Activated CD8-positive, alpha-beta memory T cell treated with anti-CD3 and anti-CD28 coated beads, Interleukin-2, amount 50 U/mL, for 24 hours (primary cell): ENCODE data around the gene VPS45.
"Not testable (repeated sequence)": the region's sequence is repeated elsewhere in the genome, so short reads cannot be mapped to it uniquely, and the experiment has no call there.

Experiments used
- DNase-seq: peaks from one replicate; pipeline ENCODE4 v3.0.0-alpha.2; 2020; ENCODE audit errors: extremely low read depth

The VPS45 gene, protein sequence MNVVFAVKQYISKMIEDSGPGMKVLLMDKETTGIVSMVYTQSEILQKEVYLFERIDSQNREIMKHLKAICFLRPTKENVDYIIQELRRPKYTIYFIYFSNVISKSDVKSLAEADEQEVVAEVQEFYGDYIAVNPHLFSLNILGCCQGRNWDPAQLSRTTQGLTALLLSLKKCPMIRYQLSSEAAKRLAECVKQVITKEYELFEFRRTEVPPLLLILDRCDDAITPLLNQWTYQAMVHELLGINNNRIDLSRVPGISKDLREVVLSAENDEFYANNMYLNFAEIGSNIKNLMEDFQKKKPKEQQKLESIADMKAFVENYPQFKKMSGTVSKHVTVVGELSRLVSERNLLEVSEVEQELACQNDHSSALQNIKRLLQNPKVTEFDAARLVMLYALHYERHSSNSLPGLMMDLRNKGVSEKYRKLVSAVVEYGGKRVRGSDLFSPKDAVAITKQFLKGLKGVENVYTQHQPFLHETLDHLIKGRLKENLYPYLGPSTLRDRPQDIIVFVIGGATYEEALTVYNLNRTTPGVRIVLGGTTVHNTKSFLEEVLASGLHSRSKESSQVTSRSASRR

DNA sequence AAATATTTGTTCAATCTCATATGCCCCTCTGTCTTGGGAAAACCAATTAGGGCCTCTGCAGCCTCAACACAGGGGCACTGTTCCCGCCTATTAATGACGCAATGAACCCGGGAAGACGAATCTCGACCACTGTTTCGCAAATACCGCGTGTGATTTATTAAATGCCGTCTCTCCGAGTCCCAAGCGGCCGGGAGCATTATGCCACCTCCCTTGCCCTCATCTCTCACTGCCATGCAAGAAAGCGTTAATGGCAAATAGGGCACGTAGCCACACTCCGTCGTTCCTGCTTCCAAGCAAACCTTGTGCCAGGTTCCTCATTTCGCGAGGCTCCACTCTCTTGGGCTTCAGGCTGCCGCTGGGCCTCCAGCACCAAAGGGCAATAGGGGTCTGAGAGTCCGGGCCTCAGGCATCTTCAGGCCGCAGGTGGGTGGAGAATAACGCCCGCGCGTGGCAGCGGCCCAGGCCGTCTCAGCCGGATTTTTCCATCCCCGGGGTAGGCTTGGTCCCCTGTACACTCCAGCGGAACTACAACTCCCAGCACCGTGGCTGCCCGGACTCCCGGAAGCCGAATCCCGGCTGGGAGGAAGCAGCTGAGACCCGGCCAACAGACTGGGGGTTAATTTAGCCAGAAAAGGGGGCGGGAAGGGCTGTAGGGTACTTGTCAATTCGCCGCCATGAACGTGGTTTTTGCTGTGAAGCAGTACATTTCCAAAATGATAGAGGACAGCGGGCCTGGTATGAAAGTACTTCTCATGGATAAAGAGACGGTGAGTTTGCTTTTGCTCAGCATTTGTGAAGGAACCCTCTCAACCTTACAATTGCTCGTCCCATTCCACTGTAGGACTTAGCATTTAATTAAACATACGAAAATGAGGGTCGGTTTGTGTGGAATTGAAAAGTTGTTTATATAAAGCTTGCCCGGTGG is at the start of gene VPS45:
Gene VPS45, plus strand, starts transcription at position 593 of the 925 bp plus-strand sequence. Its CDS starts 82 bp downstream, at position 675.
- peak; percentile 68 for DNase-seq

DNA sequence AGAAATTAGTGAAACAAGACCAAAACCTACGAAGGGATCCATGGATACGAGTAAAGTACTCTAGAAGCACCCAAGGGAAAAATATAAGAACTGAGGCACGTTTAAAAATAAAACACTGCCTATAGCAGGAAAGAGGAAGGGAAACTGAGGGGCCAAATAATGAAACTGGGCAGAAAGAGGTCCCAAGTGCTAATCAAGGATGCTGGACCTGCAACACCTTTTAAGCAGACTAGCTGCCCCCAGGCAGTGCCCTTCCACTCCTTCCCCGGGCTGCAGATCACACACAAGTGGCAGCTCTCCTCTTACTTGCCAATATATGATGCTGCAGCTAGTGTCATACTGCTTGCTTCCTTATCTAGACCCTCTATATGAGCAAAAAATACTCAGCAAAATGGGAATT is 49.4 kb upstream of the VPS45 start:
- DNase-seq, result no peak

DNA sequence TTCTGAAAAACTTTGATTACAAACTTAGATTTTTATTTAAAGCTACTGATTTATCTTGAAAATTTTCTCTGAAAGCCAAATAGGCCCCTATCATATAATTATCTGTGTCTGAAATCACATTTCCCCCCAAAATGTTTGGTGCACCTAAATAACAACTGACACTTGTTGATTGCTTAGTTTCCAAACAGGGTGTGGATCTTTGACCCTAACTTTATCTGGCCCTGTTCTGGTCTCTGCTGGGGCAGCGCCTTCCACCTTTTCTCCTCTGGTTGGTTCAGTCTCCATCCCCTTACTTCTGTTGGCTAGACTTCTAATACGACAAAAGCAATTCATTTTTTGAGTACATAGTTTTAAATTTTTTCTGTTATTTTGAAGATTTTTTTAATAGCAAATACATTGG is 46.9 kb upstream of the VPS45 start:
- DNase-seq, result no peak

DNA sequence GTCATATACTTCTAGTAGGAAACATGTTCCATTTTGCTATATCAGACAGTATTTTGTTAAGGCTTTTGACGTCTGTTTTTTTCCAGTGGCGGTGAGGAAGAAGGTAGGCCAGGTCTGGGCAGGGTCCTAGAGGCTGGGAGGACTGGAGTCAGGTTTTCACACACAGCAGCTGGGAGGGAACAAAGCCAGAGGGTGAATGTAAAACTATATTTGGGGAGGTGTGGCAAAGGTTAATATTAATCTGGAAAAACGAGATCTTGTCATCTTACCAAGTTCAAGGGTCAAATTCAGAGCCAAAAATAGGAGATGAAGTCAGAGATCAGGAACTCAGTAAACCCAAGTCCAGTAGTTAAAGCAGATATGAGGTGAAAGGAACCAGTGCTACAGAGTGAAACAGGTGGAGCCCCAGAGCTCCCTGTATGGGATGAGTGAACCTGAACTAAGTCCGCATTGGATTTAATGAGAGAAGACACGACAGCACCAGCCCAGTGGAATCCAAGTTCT is 46.3 kb upstream of the VPS45 start:
- DNase-seq, result no peak

DNA sequence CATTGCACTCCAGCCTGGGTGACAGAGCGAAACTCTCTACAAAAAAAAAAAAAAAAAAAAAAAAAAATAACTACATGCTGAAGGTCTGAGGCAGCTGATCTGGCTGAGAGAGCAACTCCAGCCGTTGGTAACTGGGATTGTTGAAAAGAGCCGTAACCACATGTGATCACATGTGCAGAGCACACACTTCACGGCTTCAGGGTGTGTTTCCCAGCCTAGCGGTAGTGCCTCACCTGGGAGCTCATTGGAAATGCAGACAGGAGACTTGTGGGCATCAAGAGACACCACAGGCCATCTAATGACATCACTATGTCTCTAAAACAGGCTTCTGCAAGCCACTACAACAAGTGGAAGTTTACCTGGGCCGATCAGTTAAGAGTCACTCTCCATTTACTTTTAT is 45.2 kb upstream of the VPS45 start:
- no peak for DNase-seq

DNA sequence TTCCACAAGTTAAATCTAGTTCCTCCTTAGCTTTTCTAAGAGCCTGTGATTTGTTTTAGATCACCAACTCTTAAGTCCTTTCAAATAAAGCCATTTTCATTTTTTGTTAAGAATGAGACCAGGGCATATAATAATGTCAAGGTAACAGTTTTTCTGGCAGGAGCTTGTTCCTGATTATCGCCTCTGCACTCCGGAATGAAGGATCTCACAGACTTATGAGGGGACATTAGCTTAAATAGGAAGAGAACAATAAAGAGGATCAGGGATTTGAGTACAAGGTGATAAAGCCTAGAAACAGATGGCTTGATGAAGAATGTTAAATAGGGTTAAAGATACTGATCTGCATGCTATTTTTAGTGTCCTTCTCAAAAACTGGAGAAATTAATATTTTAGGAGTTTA is 43.4 kb upstream of the VPS45 start:
- DNase-seq, result no peak

DNA sequence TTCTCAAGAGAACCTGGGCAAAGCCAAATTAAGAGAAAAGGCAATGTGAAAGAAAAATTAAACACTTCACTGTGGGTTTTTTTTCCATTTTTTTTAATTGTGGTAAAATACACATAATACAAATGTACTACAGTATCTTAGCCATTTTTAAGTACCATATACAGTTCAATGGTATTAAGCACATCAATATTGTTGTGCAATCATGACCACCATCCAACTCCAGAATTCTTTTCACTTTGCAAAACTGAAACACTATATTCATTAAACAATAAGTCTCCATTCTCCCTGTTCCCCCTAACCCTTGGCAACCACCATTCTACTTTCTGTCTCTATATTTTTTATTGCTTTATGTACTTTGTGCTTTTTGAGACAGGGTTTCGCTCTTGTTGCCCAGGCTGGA is 39.3 kb upstream of the VPS45 start:
- DNase-seq, result no peak

DNA sequence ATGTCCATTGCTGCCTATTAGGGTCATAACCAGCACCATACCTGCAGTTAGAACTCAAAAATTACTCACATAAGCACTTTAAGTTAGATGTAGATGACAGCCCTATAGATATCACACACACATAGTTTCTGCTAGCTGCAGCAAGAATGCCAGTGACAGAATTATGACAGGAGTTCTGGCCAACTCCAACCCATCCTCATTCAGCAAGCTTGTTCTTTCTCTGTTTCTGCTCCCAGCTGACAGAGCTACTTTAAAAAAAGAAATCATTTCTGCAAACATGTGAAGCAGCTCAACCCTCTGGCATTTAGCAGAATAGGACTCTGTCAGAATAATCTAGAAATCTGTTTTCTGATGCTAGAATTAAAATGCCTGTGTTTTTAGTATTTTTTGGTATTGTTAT is 33.2 kb upstream of the VPS45 start:
- no peak for DNase-seq

DNA sequence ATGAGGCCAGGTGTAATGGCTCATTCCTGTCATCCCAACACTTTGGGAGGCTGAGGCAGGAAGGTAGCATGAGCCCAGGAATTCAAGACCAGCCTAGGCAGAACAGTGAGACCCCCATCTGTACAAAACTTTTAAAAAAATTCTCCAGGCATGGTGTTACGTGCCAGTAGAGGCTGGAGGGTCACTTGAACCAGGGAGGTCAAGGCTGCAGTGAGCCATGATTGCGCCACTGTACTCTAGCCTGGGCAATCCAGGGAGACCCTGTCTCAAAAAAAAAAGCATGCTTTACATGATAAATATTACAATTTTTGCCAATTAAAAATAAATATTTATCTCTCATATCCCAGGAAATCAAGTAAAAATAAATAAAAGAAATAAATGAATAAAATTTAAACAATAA is 17.6 kb upstream of the VPS45 start:
- no peak for DNase-seq

DNA sequence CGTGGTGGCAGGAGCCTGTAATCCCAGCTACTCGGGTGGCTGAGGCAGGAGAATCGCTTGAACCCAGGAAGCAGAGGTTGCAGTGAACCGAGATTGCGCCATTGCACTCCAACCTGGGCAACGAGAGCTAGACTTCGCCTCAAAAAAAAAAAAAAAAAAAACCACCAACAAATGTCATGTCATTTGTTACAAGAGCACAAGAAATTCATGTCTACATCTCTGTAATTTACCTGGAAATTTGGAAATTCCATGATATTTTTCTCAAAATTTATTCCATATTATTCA is 16.5 kb upstream of the VPS45 start:
- DNase-seq, result no peak

DNA sequence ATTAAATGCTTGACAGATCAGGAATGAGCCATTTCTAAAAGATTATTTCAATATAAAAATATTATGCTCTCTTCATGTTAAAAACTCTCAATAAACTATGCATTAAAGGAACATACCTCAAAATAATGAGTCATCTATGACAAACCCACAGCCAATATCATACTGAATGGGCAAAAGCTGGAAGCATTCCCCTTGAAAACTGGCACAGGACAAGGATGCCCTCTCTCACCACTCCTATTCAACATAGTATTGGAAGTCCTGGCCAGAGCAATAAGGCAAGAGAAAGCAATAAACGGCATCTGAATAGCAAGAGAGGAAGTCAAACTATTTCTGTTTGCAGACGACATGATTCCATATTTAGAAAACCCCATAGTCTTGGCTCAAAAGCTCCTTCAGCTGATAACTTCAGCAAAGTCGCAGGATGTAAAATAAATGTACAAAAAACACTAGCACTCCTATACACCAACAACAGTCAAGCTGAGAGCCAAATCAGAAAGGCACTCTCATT is 15.6 kb upstream of the VPS45 start:
- DNase-seq, result not testable (repeated sequence)

DNA sequence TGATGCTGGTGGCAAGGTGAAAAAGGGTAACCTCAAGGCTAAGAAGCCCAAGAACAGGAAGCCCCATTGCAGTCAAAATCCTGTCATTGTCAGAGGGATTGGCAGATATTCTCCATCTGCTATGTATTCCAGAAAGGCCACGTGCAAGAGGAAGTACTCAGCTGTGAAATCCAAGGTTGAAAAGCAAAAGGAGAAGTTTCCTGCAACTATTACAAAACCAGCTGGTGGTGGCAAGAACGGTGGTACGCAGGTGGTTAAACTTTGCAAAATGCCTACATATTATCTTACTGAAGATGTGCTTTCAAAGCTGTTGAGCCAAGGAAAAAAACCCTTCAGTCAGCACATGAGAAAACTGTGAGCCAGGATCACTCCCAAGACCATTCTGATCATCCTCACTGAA is 13.7 kb upstream of the VPS45 start:
- DNase-seq, result no peak

DNA sequence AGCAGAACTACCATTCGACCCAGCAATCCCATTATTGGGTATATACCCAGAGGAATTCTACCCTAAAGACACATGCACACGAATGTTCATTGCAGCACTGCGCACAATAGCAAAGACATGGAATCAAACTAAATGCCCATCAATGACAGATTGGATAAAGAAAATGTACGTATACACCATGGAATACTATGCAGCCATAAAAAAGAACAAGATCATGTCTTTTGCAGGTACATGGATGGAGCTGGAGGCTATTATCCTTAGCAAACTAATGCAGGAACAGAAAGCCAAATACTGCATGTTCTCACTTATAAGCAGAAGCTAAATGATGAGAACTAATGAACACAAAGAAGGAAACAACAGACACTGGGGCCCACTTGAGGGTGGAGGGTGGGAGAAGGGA is 12.1 kb upstream of the VPS45 start:
- not testable (repeated sequence) for DNase-seq

DNA sequence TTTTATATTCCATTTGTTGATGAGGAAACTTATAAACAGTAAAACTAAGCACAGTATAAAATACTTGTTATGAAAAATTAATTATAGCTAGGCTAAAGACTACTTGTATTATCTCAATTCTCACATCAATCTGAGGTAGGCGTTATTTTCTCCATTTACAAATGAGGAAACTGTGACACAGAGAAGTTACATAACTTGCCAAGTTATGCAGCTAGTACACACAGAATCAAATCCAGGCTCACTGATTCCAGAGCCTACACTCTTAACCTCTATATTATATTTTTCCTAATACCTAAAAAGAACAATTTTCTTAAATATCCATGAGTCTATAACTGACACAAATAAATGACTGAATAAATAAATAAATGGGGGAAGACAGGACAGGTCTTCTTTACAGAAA is 11.2 kb upstream of the VPS45 start:
- DNase-seq, result no peak

DNA sequence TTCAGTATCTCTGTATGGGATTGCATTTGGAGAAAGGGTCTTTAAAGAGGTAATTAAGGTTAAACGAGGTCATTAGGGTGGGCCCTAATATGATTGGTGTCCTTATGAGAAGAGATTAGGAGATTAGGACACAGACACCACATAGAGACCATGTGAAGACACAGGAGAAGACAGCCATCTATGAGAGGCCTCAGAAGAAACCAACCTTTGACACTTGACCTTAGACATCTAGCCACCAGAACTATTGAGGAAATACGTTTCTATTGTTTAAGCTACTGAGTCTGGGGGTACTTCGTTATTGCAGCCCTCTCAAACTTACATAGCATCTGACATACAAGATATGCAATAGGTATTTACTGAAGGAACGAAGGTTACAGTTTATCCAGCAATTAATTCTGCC is 7.3 kb upstream of the VPS45 start:
- DNase-seq, result no peak

DNA sequence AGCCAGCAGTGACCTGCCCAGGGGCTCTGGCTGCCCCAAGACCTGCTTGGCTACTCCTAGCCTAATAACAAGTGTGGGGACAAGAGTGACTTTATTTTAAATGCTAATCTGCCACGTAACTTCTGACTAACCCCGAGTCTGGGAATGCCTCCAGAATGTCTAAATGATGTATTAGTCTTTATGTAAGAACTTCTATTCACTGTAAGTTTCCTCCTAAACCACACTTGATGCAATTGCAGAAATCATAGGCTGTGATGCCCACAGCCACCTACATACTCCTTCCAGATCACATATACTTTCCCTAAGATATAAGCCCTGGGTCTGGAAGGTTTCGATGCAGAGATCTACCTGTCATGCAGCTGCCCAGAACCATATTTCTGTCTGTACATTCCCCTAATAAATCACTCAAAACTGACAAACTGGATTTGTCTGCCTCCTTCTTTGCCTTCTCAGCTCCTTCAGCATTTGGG is 5.9 kb upstream of the VPS45 start:
- DNase-seq, result no peak

DNA sequence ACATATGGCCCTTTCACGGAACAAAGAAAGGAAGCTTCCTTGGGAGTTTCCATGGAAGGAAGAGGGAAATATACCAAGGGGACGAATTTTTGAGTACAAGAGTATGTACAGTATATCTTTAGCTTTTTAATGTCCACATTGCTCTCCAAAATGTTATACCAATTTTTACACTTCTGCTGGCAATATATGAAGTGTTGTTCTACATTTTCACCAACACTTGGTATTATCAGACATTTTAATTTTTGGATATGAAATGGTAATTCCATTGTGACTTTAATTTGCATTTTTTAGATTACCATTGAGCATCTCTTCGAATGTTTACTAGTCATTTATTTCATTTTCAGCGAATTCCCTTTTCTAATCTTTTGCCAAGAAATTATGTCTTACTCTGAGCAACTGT is 5.5 kb upstream of the VPS45 start:
- DNase-seq, result no peak

DNA sequence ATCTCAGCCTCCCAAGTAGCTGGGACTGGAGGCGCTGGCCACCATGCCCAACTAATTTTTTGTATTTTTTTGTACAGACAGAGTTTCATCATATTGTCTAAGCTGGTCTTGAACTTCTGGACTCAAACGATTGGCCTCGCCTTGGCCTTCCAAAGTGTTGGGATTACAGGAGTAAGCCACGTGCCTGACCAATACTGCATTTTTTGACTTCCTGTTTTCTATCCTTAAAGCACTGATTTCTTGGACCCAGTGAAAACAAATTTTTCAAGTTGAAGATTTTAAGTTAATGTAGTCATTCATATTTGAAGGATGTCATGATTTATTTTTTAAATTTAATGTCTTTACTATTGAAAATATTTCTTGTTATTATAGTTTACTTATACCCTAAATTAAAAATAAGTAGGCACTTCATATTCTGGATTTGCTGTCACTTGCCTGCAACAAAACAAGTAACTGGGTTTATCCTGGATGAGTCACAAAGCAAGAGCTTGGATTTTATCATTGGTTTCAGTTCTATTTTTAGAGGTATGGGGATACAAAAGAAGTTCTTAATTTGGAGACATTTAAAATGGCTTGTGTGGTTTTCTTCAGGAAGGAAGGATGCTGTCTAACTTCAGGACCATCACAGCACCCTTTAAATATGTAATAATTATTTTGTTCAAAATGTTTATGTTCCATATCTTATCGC is 2.2 kb upstream of the VPS45 start:
- DNase-seq, result no peak

DNA sequence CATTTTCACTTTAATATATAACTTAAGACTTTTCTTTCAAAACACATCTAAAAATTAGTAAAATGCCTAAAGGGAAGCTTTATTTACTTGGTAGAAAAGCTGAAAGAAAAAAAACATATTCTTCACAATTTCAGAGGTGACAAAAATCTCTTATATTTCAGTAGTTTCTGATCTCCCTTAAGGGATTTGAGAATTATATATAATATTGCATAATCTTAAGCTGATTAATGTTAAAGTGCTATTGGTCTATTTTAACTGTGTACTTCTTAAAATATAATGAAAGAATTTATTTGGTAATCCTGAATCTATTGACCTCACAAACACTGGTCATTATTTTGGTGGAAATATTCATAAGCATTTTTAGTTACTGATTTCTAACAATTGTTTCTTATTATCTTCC is 1.2 kb upstream of the VPS45 start:
- no peak for DNase-seq

DNA sequence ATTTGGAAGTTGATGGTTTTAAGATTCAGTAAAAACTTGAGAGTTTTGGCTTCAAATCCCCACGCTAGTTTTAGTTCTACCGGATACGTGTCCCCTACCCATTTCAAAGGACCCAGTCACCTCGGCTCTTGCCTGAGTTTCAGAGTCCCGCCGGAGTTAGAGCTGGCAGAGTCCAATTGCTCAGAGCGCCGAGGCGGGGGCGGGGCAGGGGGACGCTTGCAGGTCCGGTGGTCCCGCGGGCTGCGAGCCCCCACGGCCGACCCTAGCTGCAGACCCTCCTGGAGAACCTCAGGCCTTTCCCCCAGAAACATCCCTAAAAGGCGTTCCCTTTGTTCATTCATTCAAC is 765 bp upstream of the VPS45 start:
- no peak for DNase-seq

DNA sequence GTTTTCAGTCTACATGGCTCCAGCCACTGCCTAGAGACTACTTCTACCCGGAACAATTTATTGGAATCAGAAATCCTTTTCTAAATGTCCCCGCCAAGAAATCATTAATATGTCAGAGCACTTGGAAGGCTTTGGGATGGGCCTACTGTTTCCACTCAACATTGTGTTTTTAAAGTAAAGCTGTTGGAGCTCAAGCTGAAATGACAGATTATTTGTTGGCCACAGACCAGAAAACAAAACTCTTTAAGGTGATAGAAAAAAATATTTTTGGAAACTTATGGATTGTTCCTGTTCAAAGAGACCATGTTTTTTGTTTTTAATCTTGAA is 496 bp downstream of the VPS45 start:
- no peak for DNase-seq

DNA sequence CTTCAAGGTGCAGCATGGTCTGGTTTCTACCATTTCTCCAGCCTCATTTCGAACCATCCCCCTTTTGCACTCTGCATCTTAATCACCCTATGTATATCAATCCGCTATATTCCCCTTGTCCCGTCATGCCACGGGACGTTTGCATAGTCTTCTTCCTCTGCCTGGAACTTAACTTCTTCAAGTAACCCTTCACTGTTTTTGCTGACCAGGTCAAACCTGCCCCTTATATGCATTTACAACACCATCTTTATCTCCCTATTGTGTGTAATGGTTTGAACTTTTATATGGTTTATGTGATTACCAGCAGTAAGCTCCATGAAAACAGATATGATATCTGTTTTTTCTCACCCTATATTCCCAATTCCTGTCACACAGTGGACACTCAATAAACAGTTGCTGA is 2.3 kb downstream of the VPS45 start:
- DNase-seq, result no peak
